ENCODE results near the gene TPT1.

Gene TPT1

DNA sequence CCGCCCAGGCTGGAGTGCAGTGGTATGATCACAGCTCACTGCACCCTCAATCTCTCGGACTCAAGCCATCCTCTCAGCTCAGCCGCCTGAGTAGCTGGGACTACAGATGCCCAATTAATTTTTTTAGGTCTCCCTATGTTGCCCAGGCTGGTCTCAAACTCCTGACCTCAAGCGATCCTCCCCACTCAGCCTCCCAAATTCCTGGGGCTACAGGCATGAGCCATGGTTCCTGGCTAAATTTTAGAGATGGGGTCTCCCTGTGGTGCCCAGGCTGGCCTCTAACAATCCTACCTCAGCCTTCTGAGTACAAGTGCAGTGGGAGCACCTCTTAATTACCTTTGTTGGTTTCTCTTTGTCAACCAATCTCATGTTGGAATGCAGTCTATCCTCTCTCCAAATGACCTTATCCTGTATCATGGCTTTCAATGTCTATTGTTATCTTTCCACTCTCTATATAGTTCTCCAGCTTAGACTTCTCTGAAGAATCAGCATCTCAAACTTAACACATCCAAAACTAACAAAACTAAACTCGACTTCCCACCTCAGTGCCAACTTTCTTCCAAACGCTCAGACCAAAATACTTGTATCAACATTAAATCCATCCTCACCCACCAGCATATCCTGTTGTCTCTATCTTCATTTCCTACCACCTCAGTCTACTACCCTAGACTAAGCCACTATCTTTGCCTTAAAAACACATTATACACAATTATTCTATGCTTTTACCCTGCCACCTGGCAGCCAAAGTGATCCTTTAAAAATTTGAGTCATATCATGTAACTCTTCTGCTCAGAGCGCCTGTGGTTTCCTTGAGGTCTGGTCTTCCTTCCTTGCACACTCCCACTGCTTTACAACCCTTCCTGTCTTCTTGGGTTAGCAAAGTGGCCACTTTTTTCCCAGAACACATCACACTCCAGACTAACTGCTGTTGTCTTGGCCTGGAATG is 6.7 kb downstream of the TPT1 start:
- peaks cover 31% of the 10 kb centered on the region for H3K79me2 ChIP-seq (ENCODE audit: low read length)
- TF ChIP-seq, protein P1, sequence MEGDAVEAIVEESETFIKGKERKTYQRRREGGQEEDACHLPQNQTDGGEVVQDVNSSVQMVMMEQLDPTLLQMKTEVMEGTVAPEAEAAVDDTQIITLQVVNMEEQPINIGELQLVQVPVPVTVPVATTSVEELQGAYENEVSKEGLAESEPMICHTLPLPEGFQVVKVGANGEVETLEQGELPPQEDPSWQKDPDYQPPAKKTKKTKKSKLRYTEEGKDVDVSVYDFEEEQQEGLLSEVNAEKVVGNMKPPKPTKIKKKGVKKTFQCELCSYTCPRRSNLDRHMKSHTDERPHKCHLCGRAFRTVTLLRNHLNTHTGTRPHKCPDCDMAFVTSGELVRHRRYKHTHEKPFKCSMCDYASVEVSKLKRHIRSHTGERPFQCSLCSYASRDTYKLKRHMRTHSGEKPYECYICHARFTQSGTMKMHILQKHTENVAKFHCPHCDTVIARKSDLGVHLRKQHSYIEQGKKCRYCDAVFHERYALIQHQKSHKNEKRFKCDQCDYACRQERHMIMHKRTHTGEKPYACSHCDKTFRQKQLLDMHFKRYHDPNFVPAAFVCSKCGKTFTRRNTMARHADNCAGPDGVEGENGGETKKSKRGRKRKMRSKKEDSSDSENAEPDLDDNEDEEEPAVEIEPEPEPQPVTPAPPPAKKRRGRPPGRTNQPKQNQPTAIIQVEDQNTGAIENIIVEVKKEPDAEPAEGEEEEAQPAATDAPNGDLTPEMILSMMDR (IDR thresholded peaks at IDR 0.05; ENCODE audit: low read depth, low read length): no peak
- TF ChIP-seq EZH2phosphoT487 (IDR thresholded peaks at IDR 0.05; ENCODE audit: low read depth): no peak
- no peaks in the 10 kb centered on the region for H3K9me3 ChIP-seq (ENCODE audit: insufficient read depth, low read length)
- H3K27me3 ChIP-seq (ENCODE audit: low read depth, low read length): no peaks in the 10 kb centered on the region
- H3K4me1 ChIP-seq (ENCODE audit: low read length): peaks cover 15% of the 10 kb centered on the region
- peaks cover 52% of the 10 kb centered on the region for H3K36me3 ChIP-seq (replicated peaks; ENCODE audit: low read depth, low read length)
- H3K27ac ChIP-seq (ENCODE audit: low read length): no peak overlapping the region
- peaks cover 67% of the 10 kb centered on the region for H4K20me1 ChIP-seq (ENCODE audit: insufficient read depth, low read length)
- no peak overlapping the region for H3K9ac ChIP-seq (ENCODE audit: low read length)
- no peak overlapping the region for H3K4me3 ChIP-seq (ENCODE audit: low read length)
- no peak overlapping the region for H3K4me2 ChIP-seq (ENCODE audit: low read length)
- no peak overlapping the region for H2AFZ ChIP-seq (ENCODE audit: low read depth, low read length)

DNA sequence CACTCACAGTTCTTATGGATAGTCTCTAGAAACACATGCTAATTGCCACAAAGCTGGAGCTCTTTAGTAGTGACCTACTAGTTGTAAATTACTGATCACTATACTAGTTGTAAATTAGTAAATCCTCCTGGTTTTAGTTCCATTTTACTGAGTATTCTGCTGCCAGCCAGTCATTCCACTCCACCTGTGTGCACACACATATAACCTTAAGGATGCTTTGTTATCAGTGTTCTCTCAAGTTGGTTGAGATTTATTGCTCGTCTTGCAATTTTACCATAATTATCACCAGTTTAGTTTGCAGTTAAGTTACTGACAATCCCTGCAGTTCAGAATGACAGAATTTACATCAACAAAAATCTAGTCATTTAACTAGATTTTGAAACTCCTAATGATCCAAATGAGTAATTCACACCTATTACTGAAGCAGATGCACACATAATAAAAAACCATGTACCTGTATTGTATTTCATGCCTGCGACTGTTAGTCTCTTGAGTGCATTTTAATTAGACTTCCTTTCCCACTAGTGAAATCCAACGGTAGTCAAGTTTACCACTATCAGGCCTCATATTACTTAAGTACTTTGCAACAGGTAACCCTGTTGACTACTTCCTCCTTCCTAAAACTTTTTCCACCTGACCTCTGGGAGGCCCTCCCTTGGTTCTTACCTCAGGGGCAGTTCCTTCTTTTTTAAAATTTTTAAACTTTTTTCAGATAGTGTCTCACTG is 7.6 kb downstream of the TPT1 start:
- peaks cover 23% of the 10 kb centered on the region for H3K79me2 ChIP-seq (ENCODE audit: low read length)
- peaks cover 9% of the 10 kb centered on the region for H3K4me1 ChIP-seq (ENCODE audit: low read length)

DNA sequence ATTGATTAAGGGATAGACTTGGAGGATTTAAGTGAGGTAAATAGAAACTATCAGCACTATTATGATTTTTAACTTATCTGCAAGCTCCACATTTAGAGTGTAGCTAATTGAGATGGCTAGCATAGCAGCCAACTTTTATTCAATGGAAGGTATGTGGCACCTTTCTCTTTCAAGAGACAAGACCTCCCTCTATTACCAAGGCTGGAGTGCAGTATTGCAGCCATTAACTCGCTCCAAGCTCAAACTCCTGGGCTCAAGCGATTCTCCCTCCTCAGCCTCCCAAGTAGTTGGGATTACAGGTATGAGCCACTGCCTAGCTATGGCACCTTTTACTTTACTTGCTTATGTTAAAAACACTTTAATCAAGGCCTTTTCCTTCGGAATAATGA is 8.2 kb downstream of the TPT1 start:
- Histone ChIP-seq H3K9me3 (ENCODE audit: insufficient read depth, low read length) (no peaks in the 10 kb centered on the region), H3K27me3 (ENCODE audit: low read depth, low read length) (no peaks in the 10 kb centered on the region), H3K4me3 (ENCODE audit: low read length) (no peak overlapping the region), H3K27ac (ENCODE audit: low read length) (no peak overlapping the region), H2AFZ (ENCODE audit: low read depth, low read length) (no peak overlapping the region), H3K36me3 (replicated peaks; ENCODE audit: low read depth, low read length) (peaks cover 38% of the 10 kb centered on the region), H3K4me1 (ENCODE audit: low read length) (peaks cover 9% of the 10 kb centered on the region), H4K20me1 (ENCODE audit: insufficient read depth, low read length) (peaks cover 53% of the 10 kb centered on the region), H3K9ac (ENCODE audit: low read length) (no peak overlapping the region), H3K79me2 (ENCODE audit: low read length) (peaks cover 17% of the 10 kb centered on the region), H3K4me2 (ENCODE audit: low read length) (no peak overlapping the region)
- no peak for TF ChIP-seq EZH2phosphoT487 (IDR thresholded peaks at IDR 0.05; ENCODE audit: low read depth)
- TF ChIP-seq, protein P1 (IDR thresholded peaks at IDR 0.05; ENCODE audit: low read depth, low read length): no peak

More for the DNA sequence above, 7.6 kb downstream of the TPT1 start:
- H3K27ac ChIP-seq (ENCODE audit: low read length): no peak overlapping the region
- TF ChIP-seq, protein P1 (IDR thresholded peaks at IDR 0.05; ENCODE audit: low read depth, low read length): no peak
- TF ChIP-seq EZH2phosphoT487 (IDR thresholded peaks at IDR 0.05; ENCODE audit: low read depth): no peak
- H2AFZ ChIP-seq (ENCODE audit: low read depth, low read length): no peak overlapping the region
- H3K4me2 ChIP-seq (ENCODE audit: low read length): no peak overlapping the region
- H3K27me3 ChIP-seq (ENCODE audit: low read depth, low read length): no peaks in the 10 kb centered on the region
- H3K36me3 ChIP-seq (replicated peaks; ENCODE audit: low read depth, low read length): peaks cover 44% of the 10 kb centered on the region
- peaks cover 59% of the 10 kb centered on the region for H4K20me1 ChIP-seq (ENCODE audit: insufficient read depth, low read length)
- no peaks in the 10 kb centered on the region for H3K9me3 ChIP-seq (ENCODE audit: insufficient read depth, low read length)
- H3K4me3 ChIP-seq (ENCODE audit: low read length): no peak overlapping the region
- H3K9ac ChIP-seq (ENCODE audit: low read length): no peak overlapping the region

Data from OCI-LY3 (cell line).